GM10248 (cell line): ENCODE results near the gene ZNF354C.

Source experiments
- CTCF ChIA-PET: fragments of 300-600 bp; sonication (Branson Sonifier 250); formaldehyde crosslinking; extraction: SDS; loops from one replicate; lab custom pipeline; 2021; ENCODE audit warnings: antibody characterized with exemption; lab: Yijun Ruan, JAX
- POLR2A ChIA-PET: fragments of 350-650 bp; sonication (Branson Sonifier 250); formaldehyde crosslinking; extraction: SDS; loops from one replicate; lab custom pipeline; 2020; ENCODE audit warnings: antibody characterized with exemption; lab: Yijun Ruan, JAX
- DNase-seq: peaks from one replicate; pipeline ENCODE4 v3.0.0; 2012; ENCODE audit errors: extremely low spot score
- TF ChIP-seq, protein P1 (sequence below): IDR thresholded peaks from 2 replicates; pipeline ENCODE4 v1.5.1; 2012; ENCODE audit warnings: mild to moderate bottlenecking, low read depth; ENCODE audit errors: extremely low read depth, missing control alignments, control extremely low read depth

The ZNF354C gene

GRCh38 chr5:179118338-179118737 lies 58.2 kb downstream of the ZNF354C start:
- TF ChIP-seq, protein P1, sequence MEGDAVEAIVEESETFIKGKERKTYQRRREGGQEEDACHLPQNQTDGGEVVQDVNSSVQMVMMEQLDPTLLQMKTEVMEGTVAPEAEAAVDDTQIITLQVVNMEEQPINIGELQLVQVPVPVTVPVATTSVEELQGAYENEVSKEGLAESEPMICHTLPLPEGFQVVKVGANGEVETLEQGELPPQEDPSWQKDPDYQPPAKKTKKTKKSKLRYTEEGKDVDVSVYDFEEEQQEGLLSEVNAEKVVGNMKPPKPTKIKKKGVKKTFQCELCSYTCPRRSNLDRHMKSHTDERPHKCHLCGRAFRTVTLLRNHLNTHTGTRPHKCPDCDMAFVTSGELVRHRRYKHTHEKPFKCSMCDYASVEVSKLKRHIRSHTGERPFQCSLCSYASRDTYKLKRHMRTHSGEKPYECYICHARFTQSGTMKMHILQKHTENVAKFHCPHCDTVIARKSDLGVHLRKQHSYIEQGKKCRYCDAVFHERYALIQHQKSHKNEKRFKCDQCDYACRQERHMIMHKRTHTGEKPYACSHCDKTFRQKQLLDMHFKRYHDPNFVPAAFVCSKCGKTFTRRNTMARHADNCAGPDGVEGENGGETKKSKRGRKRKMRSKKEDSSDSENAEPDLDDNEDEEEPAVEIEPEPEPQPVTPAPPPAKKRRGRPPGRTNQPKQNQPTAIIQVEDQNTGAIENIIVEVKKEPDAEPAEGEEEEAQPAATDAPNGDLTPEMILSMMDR: no peak
- ChIA-PET POLR2A (no interaction called here), CTCF (interaction anchor here (0.9 kb wide), 1 partner anchor 32 kb away, joined by 3 read pairs; no protein-coding TSS in a partner anchor)
- no peak for DNase-seq

GRCh38 chr5:179118756-179119414 lies 58.7 kb downstream of the ZNF354C start:
- POLR2A ChIA-PET: no interaction called here
- no peak for DNase-seq
- CTCF ChIA-PET: interaction anchor here (0.9 kb wide), 1 partner anchor 32 kb away, joined by 3 read pairs; no protein-coding TSS in a partner anchor
- TF ChIP-seq, protein P1: no peak

DNA sequence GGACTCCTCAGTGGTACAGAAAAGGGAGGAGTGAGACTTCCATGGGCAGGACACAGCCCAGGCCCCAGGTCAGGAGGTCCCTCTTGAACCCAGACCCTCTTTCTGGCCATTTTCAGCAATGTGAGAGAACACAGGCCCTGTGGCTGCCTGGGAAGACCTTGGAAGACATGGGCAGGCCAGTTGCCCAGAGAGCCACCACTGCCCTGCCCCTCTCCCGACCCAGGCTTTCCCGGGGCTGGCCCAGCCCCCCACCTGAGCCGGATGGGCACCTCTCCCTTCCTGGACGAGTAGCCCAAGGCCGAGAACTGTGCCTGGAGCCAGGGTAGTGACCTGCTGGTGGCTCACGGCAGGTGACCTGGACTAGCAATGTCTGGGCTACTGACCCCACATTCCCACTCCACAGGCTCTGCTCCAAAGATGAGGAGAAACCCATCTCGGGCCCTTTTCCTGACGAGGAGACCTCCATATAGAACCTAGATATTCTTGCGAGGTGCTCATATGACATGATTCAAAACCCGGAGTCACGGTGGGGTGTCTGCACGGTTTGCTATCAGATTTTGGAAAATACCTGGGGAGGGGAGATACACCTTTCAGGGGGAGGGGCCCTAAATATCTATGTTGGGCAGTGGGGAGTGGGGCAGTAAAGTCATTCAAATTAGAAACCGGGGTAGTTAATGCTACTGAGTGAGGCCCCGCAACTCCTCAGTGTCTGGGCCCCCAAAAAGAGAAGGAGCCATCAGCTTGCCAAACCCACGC lies 59.4 kb downstream of the ZNF354C start:
- DNase-seq: no peak
- TF ChIP-seq, protein P1: no peak
- CTCF ChIA-PET: interaction anchor here (0.9 kb wide), 1 partner anchor 33 kb away, joined by 3 read pairs; no protein-coding TSS in a partner anchor
- POLR2A ChIA-PET: no interaction called here

- POLR2A ChIA-PET: no interaction called here
- CTCF ChIA-PET: no interaction called here
- no peak for DNase-seq
- TF ChIP-seq, protein P1: no peak
These were observed 60.3 kb downstream of the ZNF354C start for GRCh38 chr5:179120421-179120861.

GRCh38 chr5:179120951-179121666 lies 60.9 kb downstream of the ZNF354C start:
- CTCF ChIA-PET: no interaction called here
- TF ChIP-seq, protein P1: no peak
- POLR2A ChIA-PET: no interaction called here
- no peak for DNase-seq

DNA sequence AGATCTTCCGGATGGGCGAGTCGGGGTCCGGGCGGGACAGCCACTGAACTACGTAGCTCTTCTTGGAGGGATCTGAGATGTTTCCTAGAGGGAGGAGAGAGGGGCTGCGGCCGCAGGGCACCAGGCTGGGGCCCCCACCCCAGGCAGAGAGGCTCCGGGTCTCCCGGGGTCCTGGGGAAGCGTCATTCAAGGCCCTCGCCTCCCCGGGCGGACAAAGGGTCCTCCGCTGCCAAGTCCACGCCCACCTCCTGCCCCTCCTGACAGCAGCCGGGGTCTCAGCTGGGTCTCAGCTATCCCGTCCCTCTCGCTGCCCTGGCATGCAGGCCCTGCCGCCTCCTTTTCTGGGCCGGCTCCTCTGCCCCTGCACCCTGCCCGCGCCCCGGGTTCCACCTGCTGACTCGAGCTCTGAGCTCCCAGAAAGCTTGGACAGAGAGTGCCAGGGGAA lies 61.5 kb downstream of the ZNF354C start:
- TF ChIP-seq, protein P1: no peak
- POLR2A ChIA-PET: no interaction called here
- CTCF ChIA-PET: no interaction called here
- no peak for DNase-seq
